ENCODE data around the gene CFAP92.

- no peak for TF ChIP-seq CTCF (IDR thresholded peaks at IDR 0.05)
- no peak for TF ChIP-seq POLR2A (IDR thresholded peaks at IDR 0.05)
- TF ChIP-seq POLR2AphosphoS5 (IDR thresholded peaks at IDR 0.05) = no peak
Observed at GRCh38 chr3:128949158-128949557, 44.7 kb downstream of the CFAP92 start.

All from breast epithelium (tissue), 3 donors.